Measurements from ENCODE around the gene BTG4. TPM values are rescaled to one million over a fixed set of nuclear protein-coding genes. Genes with fewer than 3 reads are reported as not detected.

BTG4 gene
- polyA plus RNA-seq, 3 donors = not detected

DNA sequence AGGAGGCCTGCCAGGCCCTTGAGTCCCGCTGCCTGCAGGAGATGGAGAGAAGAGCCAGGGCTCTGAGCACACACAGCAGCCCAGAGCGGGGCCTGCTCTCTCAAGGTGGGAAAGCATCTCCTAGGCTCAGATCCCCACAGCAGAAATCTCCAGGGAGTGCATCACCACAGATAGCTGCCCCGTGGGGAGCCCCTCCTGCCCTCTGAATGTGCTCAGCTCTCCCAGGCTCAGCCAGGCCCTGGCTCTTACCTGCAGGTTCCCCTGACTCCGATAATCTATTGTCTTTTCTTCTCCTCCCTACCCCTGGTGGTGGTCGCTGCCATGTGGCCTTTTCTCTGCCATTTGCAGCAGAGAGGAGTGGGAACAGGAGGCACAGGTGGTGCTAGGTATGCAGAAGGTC is 49.9 kb downstream of the BTG4 start:
- Histone ChIP-seq H2AFZ (ENCODE audit: insufficient read depth, low read depth, low read length, poor library complexity, severe bottlenecking) (no peak overlapping the region), H3K36me3 (replicated peaks in 1 of 2; ENCODE audit: control insufficient read depth in 1 of 2, insufficient read depth in 2 of 2, low read length in 2 of 2) (no peaks in the 10 kb centered on the region), H3K9me3 (replicated peaks in 1 of 2; ENCODE audit: control insufficient read depth in 1 of 2, insufficient read depth in 1 of 2, low read length in 2 of 2) (no peaks in the 10 kb centered on the region), H3K27ac (ENCODE audit: low read depth in 1 of 2, low read length in 2 of 2) (no peak overlapping the region), H3K4me1 (ENCODE audit: control insufficient read depth in 1 of 2, insufficient read depth in 2 of 2, low read length in 2 of 2) (no peaks in the 10 kb centered on the region), H3K4me2 (replicated peaks; ENCODE audit: extremely low read depth, low read length, poor library complexity, severe bottlenecking) (no peak overlapping the region), H3K79me2 (ENCODE audit: insufficient read depth, low read length) (no peaks in the 10 kb centered on the region), H3K9ac (ENCODE audit: insufficient read depth, low read length, poor library complexity, severe bottlenecking) (no peak overlapping the region), H4K20me1 (ENCODE audit: insufficient read depth, low read length) (no peaks in the 10 kb centered on the region), H3K27me3 (ENCODE audit: control insufficient read depth in 2 of 2, insufficient read depth in 2 of 2, low read length in 2 of 2) (peaks cover 0 to 2% of the 10 kb centered on the region in 2 donors), H3K4me3 (replicated peaks in 1 of 3; ENCODE audit: low read depth in 2 of 3, low read length in 3 of 3) (no peak overlapping the region)
- TF ChIP-seq, protein P1, sequence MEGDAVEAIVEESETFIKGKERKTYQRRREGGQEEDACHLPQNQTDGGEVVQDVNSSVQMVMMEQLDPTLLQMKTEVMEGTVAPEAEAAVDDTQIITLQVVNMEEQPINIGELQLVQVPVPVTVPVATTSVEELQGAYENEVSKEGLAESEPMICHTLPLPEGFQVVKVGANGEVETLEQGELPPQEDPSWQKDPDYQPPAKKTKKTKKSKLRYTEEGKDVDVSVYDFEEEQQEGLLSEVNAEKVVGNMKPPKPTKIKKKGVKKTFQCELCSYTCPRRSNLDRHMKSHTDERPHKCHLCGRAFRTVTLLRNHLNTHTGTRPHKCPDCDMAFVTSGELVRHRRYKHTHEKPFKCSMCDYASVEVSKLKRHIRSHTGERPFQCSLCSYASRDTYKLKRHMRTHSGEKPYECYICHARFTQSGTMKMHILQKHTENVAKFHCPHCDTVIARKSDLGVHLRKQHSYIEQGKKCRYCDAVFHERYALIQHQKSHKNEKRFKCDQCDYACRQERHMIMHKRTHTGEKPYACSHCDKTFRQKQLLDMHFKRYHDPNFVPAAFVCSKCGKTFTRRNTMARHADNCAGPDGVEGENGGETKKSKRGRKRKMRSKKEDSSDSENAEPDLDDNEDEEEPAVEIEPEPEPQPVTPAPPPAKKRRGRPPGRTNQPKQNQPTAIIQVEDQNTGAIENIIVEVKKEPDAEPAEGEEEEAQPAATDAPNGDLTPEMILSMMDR (IDR thresholded peaks at IDR 0.05) = no peak
- no peaks in the 10 kb centered on the region for H3K4me1 Mint-ChIP-seq
- H3K27me3 Mint-ChIP-seq (ENCODE audit: low read depth in 3 of 3) = peaks cover 9 to 12% (median 12%) of the 10 kb centered on the region in 3 donors
- no peak for DNase-seq
- H3K27ac Mint-ChIP-seq = no peak overlapping the region
- no peaks in the 10 kb centered on the region for H3K36me3 Mint-ChIP-seq
- no peak overlapping the region for H3K4me3 Mint-ChIP-seq
- intact Hi-C loops (cut with micrococcal nuclease) = no loop called here
- no peaks in the 10 kb centered on the region for H3K9me3 Mint-ChIP-seq
- WGBS (ENCODE audit: insufficient coverage) = 88% methylated on average over 3 of the region's 5 CpGs

DNA sequence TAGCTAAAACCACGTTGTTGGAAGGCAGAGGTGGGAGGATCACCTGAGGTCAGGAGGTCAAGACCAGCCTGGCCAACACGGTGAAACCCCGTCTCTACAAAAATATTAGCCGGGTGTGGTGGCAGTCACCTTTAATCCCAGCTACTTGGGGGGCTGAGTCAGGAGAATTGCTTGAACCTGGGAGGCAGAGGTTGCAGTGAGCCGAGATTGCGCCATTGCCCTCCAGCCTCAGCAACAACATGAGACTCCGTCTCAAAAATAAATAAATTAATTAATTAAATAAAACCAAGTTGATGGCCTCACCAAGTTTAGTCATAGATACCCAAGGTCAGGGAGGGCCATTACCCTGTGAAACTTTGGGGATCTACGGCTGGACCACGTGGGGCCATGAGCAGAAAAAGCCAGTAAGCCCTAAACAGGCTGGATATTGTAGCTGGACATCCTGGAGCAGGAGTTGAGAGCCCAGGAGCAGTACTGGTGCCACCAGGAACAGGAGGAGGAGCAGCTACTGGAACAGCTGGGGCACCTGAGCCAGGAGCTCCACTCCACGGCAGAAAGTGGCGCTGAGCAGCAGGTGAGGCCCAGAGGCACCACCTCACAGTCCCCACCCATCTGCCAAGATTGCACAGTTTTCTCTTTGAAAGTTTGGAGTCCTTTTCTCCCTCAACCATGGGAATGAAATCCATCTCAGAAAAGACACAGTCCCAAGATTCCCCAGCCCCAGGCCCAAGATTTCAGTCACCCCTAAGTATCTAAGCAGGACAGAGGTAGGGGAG is 50.5 kb downstream of the BTG4 start:
- 95% methylated on average over 5 of the region's 11 CpGs for WGBS (ENCODE audit: insufficient coverage)
- H3K4me1 ChIP-seq (ENCODE audit: control insufficient read depth in 1 of 2, insufficient read depth in 2 of 2, low read length in 2 of 2) = no peaks in the 10 kb centered on the region
- H3K4me3 ChIP-seq (replicated peaks in 1 of 3; ENCODE audit: low read depth in 2 of 3, low read length in 3 of 3) = no peak overlapping the region
- no peak for DNase-seq
- H3K4me1 Mint-ChIP-seq = no peaks in the 10 kb centered on the region
- H3K27me3 ChIP-seq (ENCODE audit: control insufficient read depth in 2 of 2, insufficient read depth in 2 of 2, low read length in 2 of 2) = peaks cover 0 to 2% of the 10 kb centered on the region in 2 donors
- H3K4me3 Mint-ChIP-seq = no peak overlapping the region
- peaks cover 9 to 12% (median 12%) of the 10 kb centered on the region in 3 donors for H3K27me3 Mint-ChIP-seq (ENCODE audit: low read depth in 3 of 3)
- no peaks in the 10 kb centered on the region for H3K9me3 Mint-ChIP-seq
- no peak overlapping the region for H2AFZ ChIP-seq (ENCODE audit: insufficient read depth, low read depth, low read length, poor library complexity, severe bottlenecking)
- H3K9ac ChIP-seq (ENCODE audit: insufficient read depth, low read length, poor library complexity, severe bottlenecking) = no peak overlapping the region
- TF ChIP-seq, protein P1 (IDR thresholded peaks at IDR 0.05) = no peak
- H3K4me2 ChIP-seq (replicated peaks; ENCODE audit: extremely low read depth, low read length, poor library complexity, severe bottlenecking) = no peak overlapping the region
- no peaks in the 10 kb centered on the region for H4K20me1 ChIP-seq (ENCODE audit: insufficient read depth, low read length)
- no peaks in the 10 kb centered on the region for H3K36me3 ChIP-seq (replicated peaks in 1 of 2; ENCODE audit: control insufficient read depth in 1 of 2, insufficient read depth in 2 of 2, low read length in 2 of 2)
- intact Hi-C loops (cut with micrococcal nuclease) = no loop called here
- no peak overlapping the region for H3K27ac Mint-ChIP-seq
- H3K9me3 ChIP-seq (replicated peaks in 1 of 2; ENCODE audit: control insufficient read depth in 1 of 2, insufficient read depth in 1 of 2, low read length in 2 of 2) = no peaks in the 10 kb centered on the region
- no peaks in the 10 kb centered on the region for H3K36me3 Mint-ChIP-seq
- no peak overlapping the region for H3K27ac ChIP-seq (ENCODE audit: low read depth in 1 of 2, low read length in 2 of 2)
- no peaks in the 10 kb centered on the region for H3K79me2 ChIP-seq (ENCODE audit: insufficient read depth, low read length)
